Natural killer cell (primary cell): ENCODE measurements around the gene TRERF1. TPM values are rescaled to one million over a fixed set of nuclear protein-coding genes. Genes with fewer than 3 reads are reported as not detected.

ENCODE experiments used
- ATAC-seq, 3 donors: fragments of 150-1000 bp in 2 of 3; fragments of 200-7000 bp in 1 of 3; cut with Tn5 transposase; 1 replicate in 1 of 3; 2 replicates in 2 of 3; pipeline ENCODE4 v1.10.0; 2021; ENCODE audit warnings: mild to moderate bottlenecking in 2 of 3, moderate library complexity in 2 of 3
- DNase-seq, 2 donors: peaks; one replicate each; pipeline versions ENCODE4 v3.0.0 to v3.0.0-alpha.2; 2013 to 2021; ENCODE audit warnings: mixed read lengths in 1 of 2
- H3K27ac ChIP-seq: one replicate; pipeline ENCODE4 v1.5.1; 2013; ENCODE audit warnings: mild to moderate bottlenecking, low read length
- H3K27me3 ChIP-seq: one replicate; pipeline ENCODE4 v1.6.1; 2013; ENCODE audit warnings: low read length; ENCODE audit not compliant: control insufficient read depth, insufficient read depth
- H3K36me3 ChIP-seq: one replicate; pipeline ENCODE4 v1.6.1; 2013; ENCODE audit warnings: low read length; ENCODE audit not compliant: control insufficient read depth, insufficient read depth
- H3K4me1 ChIP-seq: one replicate; pipeline ENCODE4 v1.6.1; 2013; ENCODE audit warnings: low read length; ENCODE audit not compliant: control insufficient read depth, insufficient read depth
- H3K4me3 ChIP-seq: one replicate; pipeline ENCODE4 v1.5.1; 2013; ENCODE audit warnings: low read length
- H3K9me3 ChIP-seq: one replicate; pipeline ENCODE4 v1.6.1; 2013; ENCODE audit warnings: low read length; ENCODE audit not compliant: control insufficient read depth, insufficient read depth
- H3K27ac Mint-ChIP-seq, 2 donors: one replicate each; pipeline ENCODE4 v1.8.0; 2022; ENCODE audit warnings: mild to moderate bottlenecking in 2 of 2, mixed read lengths in 2 of 2, moderate library complexity in 1 of 2
- H3K27me3 Mint-ChIP-seq, 2 donors: one replicate each; pipeline ENCODE4 v1.8.0; 2022; ENCODE audit warnings: low read depth in 2 of 2, mixed read lengths in 2 of 2
- H3K36me3 Mint-ChIP-seq: one replicate; pipeline ENCODE4 v1.8.0; 2022; ENCODE audit warnings: mixed read lengths
- H3K4me1 Mint-ChIP-seq, 2 donors: one replicate each; pipeline ENCODE4 v1.8.0; 2022; ENCODE audit warnings: mixed read lengths in 2 of 2
- H3K4me3 Mint-ChIP-seq: one replicate; pipeline ENCODE4 v1.8.0; 2022; ENCODE audit warnings: mild to moderate bottlenecking, moderate library complexity, mixed read lengths
- H3K9me3 Mint-ChIP-seq, 2 donors: one replicate each; pipeline ENCODE4 v1.8.0; 2022; ENCODE audit warnings: mixed read lengths in 2 of 2
- CTCF ChIP-seq: fragments of 200-600 bp; IDR thresholded peaks from one replicate; pipeline ENCODE4 v1.8.0; 2022; ENCODE audit warnings: antibody characterized with exemption
- WGBS: methylation state at CpG from one replicate; pipeline ENCODE4 v1.1.7; 2013; ENCODE audit warnings: missing lambda C conversion rate; ENCODE audit not compliant: insufficient coverage; 5-methylcytosine and 5-hydroxymethylcytosine counted together
- intact Hi-C: fragments of 100-400 bp; cut with micrococcal nuclease; formaldehyde crosslinking; loops from one replicate; pipeline ENCODE4 v1.14.2; 2022
- total RNA-seq, 4 donors: library from RNA; stranded (reverse); fragments of 120-200 nt in 1 of 4; gene quantifications; one replicate each; pipeline versions ENCODE4 v1.2.3 to v1.2.4, GENCODE V29; 2013 to 2022

The TRERF1 gene
- total RNA-seq, 3 donors from 2014 or later (not counting 1 experiment from before 2014, with no cell fraction given) = 34.6 to 42.3 (median 38.6) TPM

- H3K9me3 Mint-ChIP-seq = no peaks in the 10 kb centered on the region
- no peak for ATAC-seq
- H3K36me3 Mint-ChIP-seq = no peaks in the 10 kb centered on the region
- peak in 1 of 2 donors; percentile 49 for DNase-seq
- no peak for TF ChIP-seq CTCF
- no peaks in the 10 kb centered on the region for H3K27me3 Mint-ChIP-seq
- Histone ChIP-seq H3K4me3 (peak overlapping the region; percentile 65), H3K4me1 (peaks cover 29% of the 10 kb centered on the region), H3K36me3 (no peaks in the 10 kb centered on the region), H3K9me3 (no peaks in the 10 kb centered on the region), H3K27ac (no peak overlapping the region), H3K27me3 (no peaks in the 10 kb centered on the region)
- WGBS = 15% methylated on average over 24 of the region's 32 CpGs
- peak overlapping the region; percentile 99 for H3K4me3 Mint-ChIP-seq
- H3K27ac Mint-ChIP-seq = peak overlapping the region; percentile 29 to 46
- peaks cover 31 to 38% of the 10 kb centered on the region in 2 donors for H3K4me1 Mint-ChIP-seq
- intact Hi-C loops = loop anchor here (1.0 kb wide), 1 partner anchor 17 kb away; no protein-coding TSS in a partner anchor
Measured at GRCh38 chr6:42453654-42454427, 2.1 kb upstream of the TRERF1 start.

- Histone ChIP-seq H3K4me3 (peak overlapping the region; percentile 65), H3K27ac (no peak overlapping the region), H3K36me3 (no peaks in the 10 kb centered on the region), H3K9me3 (no peaks in the 10 kb centered on the region), H3K27me3 (no peaks in the 10 kb centered on the region), H3K4me1 (peaks cover 32% of the 10 kb centered on the region)
- intact Hi-C loops = loop anchor here (1.0 kb wide), 1 partner anchor 18 kb away; no protein-coding TSS in a partner anchor
- DNase-seq (peak; percentile 53 to 88), ATAC-seq (peak; percentile 61 to 75 (median 74))
- Mint-ChIP-seq H3K4me1 (peaks cover 38 to 45% of the 10 kb centered on the region in 2 donors), H3K27ac (peak overlapping the region; percentile 57 to 96), H3K9me3 (no peaks in the 10 kb centered on the region), H3K4me3 (peak overlapping the region; percentile 99), H3K36me3 (no peaks in the 10 kb centered on the region), H3K27me3 (no peaks in the 10 kb centered on the region)
- WGBS = under 1% methylated on average over 57 of the region's 57 CpGs
- no peak for TF ChIP-seq CTCF
Measured at GRCh38 chr6:42453031-42453653, 1.4 kb upstream of the TRERF1 start.

- intact Hi-C loops = loop anchor here (1.0 kb wide), 1 partner anchor 19 kb away; no protein-coding TSS in a partner anchor
- H3K27me3 ChIP-seq = no peaks in the 10 kb centered on the region
- Mint-ChIP-seq H3K4me3 (peak overlapping the region; percentile 99), H3K36me3 (no peaks in the 10 kb centered on the region), H3K27me3 (no peaks in the 10 kb centered on the region), H3K4me1 (peaks cover 45 to 53% of the 10 kb centered on the region in 2 donors), H3K27ac (peak overlapping the region; percentile 87 to 96), H3K9me3 (no peaks in the 10 kb centered on the region)
- H3K9me3 ChIP-seq = no peaks in the 10 kb centered on the region
- ATAC-seq = peak; percentile 21 to 54 (median 43)
- TF ChIP-seq CTCF = no peak
- peak overlapping the region; percentile 65 for H3K4me3 ChIP-seq
- no peaks in the 10 kb centered on the region for H3K36me3 ChIP-seq
- 0% methylated on average over 75 of the region's 78 CpGs for WGBS
- H3K27ac ChIP-seq = peak overlapping the region; percentile 28
- peaks cover 32% of the 10 kb centered on the region for H3K4me1 ChIP-seq
- peak; percentile 40 to 78 for DNase-seq
Measured at GRCh38 chr6:42452171-42453030, 675 bp upstream of the TRERF1 start.
